ENCODE measurements around the gene SHC3. TPM values are rescaled to one million over a fixed set of nuclear protein-coding genes. Genes with fewer than 3 reads are reported as not detected.
"Not testable (repeated sequence)": the region's sequence is repeated elsewhere in the genome, so short reads cannot be mapped to it uniquely, and the experiment has no call there.

Gene SHC3
- total RNA-seq, 2 experiments from 2014 or later: 0.03 TPM; not detected in 1

GRCh38 chr9:89213396-89213880 lies 34.8 kb upstream of the SHC3 start:
- Histone ChIP-seq H3K4me2 (ENCODE audit: low read length) (no peak overlapping the region), H3K79me2 (ENCODE audit: insufficient read depth, low read depth, low read length) (no peaks in the 10 kb centered on the region), H3K9me2 (ENCODE audit: insufficient read depth, low read length) (no peaks in the 10 kb centered on the region), H3K9me3 (ENCODE audit: low read length) (no peaks in the 10 kb centered on the region), H3K4me1 (ENCODE audit: insufficient read depth, low read length, poor library complexity, severe bottlenecking) (no peaks in the 10 kb centered on the region), H3K36me3 (ENCODE audit: insufficient read depth, low read length) (no peaks in the 10 kb centered on the region), H3K4me3 (ENCODE audit: low read depth, low read length, poor library complexity, severe bottlenecking) (no peak overlapping the region), H4K20me1 (ENCODE audit: insufficient read depth, low read length) (no peaks in the 10 kb centered on the region), H3K27ac (ENCODE audit: low read depth, low read length, poor library complexity, severe bottlenecking) (no peak overlapping the region), H2AFZ (ENCODE audit: low read length) (no peak overlapping the region)
- ChIA-PET POLR2A (interaction anchor here (0.6 kb wide), 1 partner anchor 811 kb away, joined by 3 read pairs; no protein-coding TSS in a partner anchor), CTCF (ENCODE audit: unreplicated experiment) (no interaction called here)
- DNase-seq (ENCODE audit: low spot score): no peak
- no TSS peak for BruUV-seq (replicated peaks)
- TF ChIP-seq EZH2phosphoT487 (IDR thresholded peaks at IDR 0.05; ENCODE audit: borderline replicate concordance, low read depth, low read length) (no peak), CTCF (conservative IDR thresholded peaks at IDR 0.05; ENCODE audit: low read length) (no peak)
- intact Hi-C loops (cut with micrococcal nuclease; ENCODE audit: unreplicated experiment): no loop called here

GRCh38 chr9:89212171-89212570 lies 33.6 kb upstream of the SHC3 start:
- Histone ChIP-seq H3K9me2 (ENCODE audit: insufficient read depth, low read length) (no peaks in the 10 kb centered on the region), H3K36me3 (ENCODE audit: insufficient read depth, low read length) (no peaks in the 10 kb centered on the region), H4K20me1 (ENCODE audit: insufficient read depth, low read length) (no peaks in the 10 kb centered on the region), H3K9me3 (ENCODE audit: low read length) (no peaks in the 10 kb centered on the region), H2AFZ (ENCODE audit: low read length) (no peak overlapping the region), H3K4me1 (ENCODE audit: insufficient read depth, low read length, poor library complexity, severe bottlenecking) (no peaks in the 10 kb centered on the region), H3K79me2 (ENCODE audit: insufficient read depth, low read depth, low read length) (no peaks in the 10 kb centered on the region), H3K4me3 (ENCODE audit: low read depth, low read length, poor library complexity, severe bottlenecking) (no peak overlapping the region), H3K4me2 (ENCODE audit: low read length) (no peak overlapping the region), H3K27ac (ENCODE audit: low read depth, low read length, poor library complexity, severe bottlenecking) (no peak overlapping the region)
- intact Hi-C loops (cut with micrococcal nuclease; ENCODE audit: unreplicated experiment): no loop called here
- ChIA-PET CTCF (ENCODE audit: unreplicated experiment) (no interaction called here), POLR2A (no interaction called here)
- TF ChIP-seq CTCF (conservative IDR thresholded peaks at IDR 0.05; ENCODE audit: low read length) (no peak), EZH2phosphoT487 (IDR thresholded peaks at IDR 0.05; ENCODE audit: borderline replicate concordance, low read depth, low read length) (no peak)
- BruUV-seq (replicated peaks): no TSS peak
- DNase-seq (ENCODE audit: low spot score): no peak

GRCh38 chr9:89209311-89209710 lies 30.7 kb upstream of the SHC3 start:
- H3K4me2 ChIP-seq (ENCODE audit: low read length); POLR2A ChIA-PET; BruUV-seq (replicated peaks); H3K4me3 ChIP-seq (ENCODE audit: low read depth, low read length, poor library complexity, severe bottlenecking); H3K9me2 ChIP-seq (ENCODE audit: insufficient read depth, low read length); intact Hi-C loops (cut with micrococcal nuclease; ENCODE audit: unreplicated experiment); H2AFZ ChIP-seq (ENCODE audit: low read length); DNase-seq (ENCODE audit: low spot score); H3K36me3 ChIP-seq (ENCODE audit: insufficient read depth, low read length); H3K27ac ChIP-seq (ENCODE audit: low read depth, low read length, poor library complexity, severe bottlenecking); H4K20me1 ChIP-seq (ENCODE audit: insufficient read depth, low read length); H3K4me1 ChIP-seq (ENCODE audit: insufficient read depth, low read length, poor library complexity, severe bottlenecking); H3K9me3 ChIP-seq (ENCODE audit: low read length); CTCF ChIA-PET (ENCODE audit: unreplicated experiment); H3K79me2 ChIP-seq (ENCODE audit: insufficient read depth, low read depth, low read length): not testable (repeated sequence)
